ENCODE measurements around the gene MYL2.

Gene MYL2

GRCh38 chr12:110930348-110931314 lies 10.3 kb upstream of the MYL2 start:
- DNase-seq (ENCODE audit: low read depth): no peak

- no peak for DNase-seq (ENCODE audit: low read depth)
These were observed 9.4 kb upstream of the MYL2 start for GRCh38 chr12:110929818-110930217.

DNA sequence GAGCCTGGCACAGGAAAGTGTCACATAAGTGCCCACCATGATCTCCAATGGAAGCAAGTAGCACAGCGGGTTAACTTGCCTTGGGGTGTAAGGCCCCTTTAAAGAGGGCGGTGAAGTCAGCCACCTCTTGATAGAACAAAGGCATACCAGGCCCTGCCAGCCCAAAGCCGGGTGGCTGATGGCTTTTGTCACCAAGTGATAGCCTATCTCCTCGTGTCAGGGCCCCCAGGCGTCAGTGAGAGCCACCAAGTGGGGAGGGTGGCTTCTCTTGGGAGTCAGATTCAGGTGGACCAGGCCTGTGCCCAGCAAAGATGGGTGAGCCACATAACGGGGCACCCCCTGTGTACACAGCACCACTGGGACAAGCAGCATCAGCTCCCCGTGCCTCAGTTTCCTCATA lies 8.3 kb upstream of the MYL2 start:
- DNase-seq (ENCODE audit: low read depth): no peak

DNA sequence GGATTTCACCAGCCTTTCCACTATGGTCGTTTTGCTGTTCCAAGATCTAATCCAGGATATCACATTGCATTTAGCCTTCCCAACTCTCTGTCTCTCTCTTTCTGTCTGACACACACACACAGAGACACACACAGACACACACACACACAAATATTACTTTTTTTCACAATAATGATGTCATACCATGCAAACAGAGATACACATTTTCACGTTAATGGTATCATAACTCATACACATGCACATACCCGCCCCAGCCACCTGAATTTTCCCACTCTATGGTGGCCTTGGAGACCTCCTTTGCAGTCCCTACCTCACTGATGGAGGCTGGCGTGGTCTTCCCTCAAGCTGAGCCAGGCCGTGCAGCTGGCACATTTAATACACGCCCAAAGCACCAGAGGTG lies 7.2 kb upstream of the MYL2 start:
- no peak for DNase-seq (ENCODE audit: low read depth)

- DNase-seq (ENCODE audit: low read depth): no peak
These were observed 3.4 kb upstream of the MYL2 start for GRCh38 chr12:110923692-110924334.

GRCh38 chr12:110923192-110923591 lies 2.8 kb upstream of the MYL2 start:
- no peak for DNase-seq (ENCODE audit: low read depth)

DNA sequence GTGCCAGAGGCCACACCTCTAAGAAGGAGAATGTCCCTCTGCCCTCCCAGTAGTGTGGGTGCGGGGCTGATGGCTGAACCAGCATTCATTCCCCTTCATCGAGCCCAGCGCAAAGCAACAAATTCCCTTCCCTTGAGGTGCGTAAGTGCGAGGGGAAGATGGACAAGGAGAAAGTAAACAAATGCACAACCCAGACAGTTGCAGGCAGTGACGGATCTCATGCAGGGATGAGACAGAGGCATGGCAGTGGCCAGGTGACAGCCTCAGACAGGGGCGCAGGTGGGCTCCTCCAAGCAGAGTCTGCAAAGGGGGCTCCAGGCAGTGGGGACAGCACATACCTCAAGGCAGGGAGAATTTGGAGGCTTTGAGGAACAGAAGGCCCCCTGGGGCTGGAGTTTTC lies 2.3 kb upstream of the MYL2 start:
- DNase-seq (ENCODE audit: low read depth): no peak

DNA sequence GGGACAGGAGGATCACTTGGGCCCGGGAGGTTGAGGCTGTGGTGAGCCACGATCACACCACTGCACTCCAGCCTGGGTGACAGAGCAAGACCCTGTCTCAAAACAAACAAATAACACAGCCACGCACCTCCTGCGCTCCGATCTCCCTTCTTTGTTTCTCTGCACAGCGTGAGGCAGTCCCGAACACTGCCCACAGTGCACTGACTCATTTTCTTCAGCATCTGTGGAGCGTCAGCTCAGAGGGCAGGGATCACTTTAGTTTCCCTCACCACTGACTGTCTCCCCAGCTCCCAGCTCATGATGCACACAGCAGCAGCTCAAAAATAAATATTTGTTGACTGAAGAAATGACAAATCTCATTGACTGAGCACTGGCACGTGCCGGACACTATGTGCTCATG lies 883 bp upstream of the MYL2 start:
- no peak for DNase-seq (ENCODE audit: low read depth)

- DNase-seq (ENCODE audit: low read depth): no peak
These were observed 659 bp downstream of the MYL2 start for GRCh38 chr12:110919720-110920119.

GRCh38 chr12:110917961-110918360 lies 2.4 kb downstream of the MYL2 start:
- DNase-seq (ENCODE audit: low read depth): no peak

DNA sequence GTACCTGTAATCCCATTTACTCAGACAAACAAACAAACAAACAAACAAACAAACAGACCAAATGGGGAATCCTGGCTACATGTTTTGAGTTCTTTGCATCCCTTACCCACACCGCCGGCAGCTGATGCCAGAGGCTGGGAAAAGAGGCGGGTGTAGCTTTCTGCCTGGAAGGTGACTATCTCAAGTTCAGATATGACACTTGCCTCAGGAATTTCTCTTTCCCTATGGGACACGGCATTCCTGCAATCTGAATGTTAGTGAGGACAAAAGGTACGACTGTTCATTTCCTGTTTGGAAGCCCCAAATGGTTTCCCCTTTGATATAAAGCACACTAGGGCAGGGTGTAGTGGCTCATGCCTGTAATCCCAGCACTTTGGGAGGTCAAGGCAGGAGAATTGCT lies 2.9 kb downstream of the MYL2 start:
- no peak for DNase-seq (ENCODE audit: low read depth)

- no peak for DNase-seq (ENCODE audit: low read depth)
These were observed 4.0 kb downstream of the MYL2 start for GRCh38 chr12:110916295-110916875.

DNA sequence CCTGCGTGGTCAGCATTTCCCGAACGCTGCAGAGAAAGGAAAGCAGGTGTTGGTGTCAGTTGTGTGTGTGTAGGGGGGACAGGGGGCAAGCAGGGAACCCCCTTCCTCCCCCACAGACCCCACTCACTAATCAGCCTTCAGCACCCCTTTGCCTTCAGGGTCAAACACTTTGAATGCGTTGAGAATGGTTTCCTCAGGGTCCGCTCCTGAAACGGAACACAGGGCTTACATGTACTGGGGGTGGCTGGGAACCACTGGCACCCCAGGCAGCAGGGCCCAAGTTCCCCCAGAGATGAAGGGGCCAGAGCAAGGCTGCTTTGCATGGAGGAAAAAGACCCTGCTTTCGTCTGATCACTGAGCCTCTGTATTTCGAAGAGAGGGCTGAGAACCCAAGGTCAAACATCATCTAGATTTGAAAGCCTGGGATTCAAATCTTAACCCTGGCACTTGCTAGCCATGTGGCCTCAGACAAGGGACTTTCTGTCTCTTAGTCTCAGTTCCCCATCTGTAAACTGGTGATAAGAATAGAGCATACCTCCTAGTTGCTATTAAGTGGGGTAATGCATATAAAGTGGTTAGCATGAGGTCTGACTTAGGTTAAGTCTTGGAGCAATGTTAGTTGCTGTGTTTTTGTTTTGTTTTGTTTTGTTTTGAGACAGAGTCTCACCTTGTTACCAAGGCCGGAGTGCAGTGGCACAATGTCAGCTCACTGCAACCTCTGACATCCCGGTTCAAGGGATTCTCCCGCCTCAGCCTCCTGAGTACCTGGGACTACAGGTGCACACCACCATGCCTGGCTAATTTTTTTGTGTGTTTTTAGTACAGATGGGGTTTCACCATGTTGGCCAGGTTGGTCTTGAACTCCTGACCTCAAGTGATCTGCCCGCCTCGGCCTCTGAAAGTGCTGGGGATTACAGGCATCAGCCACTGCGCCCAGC lies 7.0 kb downstream of the MYL2 start:
- DNase-seq (ENCODE audit: low read depth): no peak

GRCh38 chr12:110912263-110912662 lies 8.1 kb downstream of the MYL2 start:
- DNase-seq (ENCODE audit: low read depth): no peak

- DNase-seq (ENCODE audit: low read depth): no peak
These were observed 11.8 kb downstream of the MYL2 start for GRCh38 chr12:110908377-110909152.

- no peak for DNase-seq (ENCODE audit: low read depth)
These were observed 12.8 kb downstream of the MYL2 start for GRCh38 chr12:110907583-110907982.

DNA sequence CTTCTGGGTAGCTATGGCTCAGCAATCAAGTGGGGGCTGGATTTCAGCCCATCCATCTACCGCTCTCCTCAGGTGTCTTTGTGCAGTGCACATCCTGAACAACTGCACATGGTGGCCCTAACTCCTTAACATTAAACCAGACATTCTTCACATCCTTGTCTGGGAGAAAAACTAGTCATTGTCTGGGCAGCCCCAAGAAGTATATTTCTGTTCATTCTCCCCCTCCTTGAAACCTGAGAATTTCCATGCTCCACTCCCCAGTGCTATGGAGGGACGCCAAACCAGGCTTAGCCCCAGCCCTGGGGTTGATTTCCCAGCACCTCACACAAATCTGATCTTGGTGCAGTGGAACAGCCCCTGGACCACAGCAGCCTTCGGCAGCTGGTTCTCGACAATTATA lies 13.4 kb downstream of the MYL2 start:
- DNase-seq (ENCODE audit: low read depth): no peak

GRCh38 chr12:110906516-110906915 lies 13.9 kb downstream of the MYL2 start:
- DNase-seq (ENCODE audit: low read depth): no peak

DNA sequence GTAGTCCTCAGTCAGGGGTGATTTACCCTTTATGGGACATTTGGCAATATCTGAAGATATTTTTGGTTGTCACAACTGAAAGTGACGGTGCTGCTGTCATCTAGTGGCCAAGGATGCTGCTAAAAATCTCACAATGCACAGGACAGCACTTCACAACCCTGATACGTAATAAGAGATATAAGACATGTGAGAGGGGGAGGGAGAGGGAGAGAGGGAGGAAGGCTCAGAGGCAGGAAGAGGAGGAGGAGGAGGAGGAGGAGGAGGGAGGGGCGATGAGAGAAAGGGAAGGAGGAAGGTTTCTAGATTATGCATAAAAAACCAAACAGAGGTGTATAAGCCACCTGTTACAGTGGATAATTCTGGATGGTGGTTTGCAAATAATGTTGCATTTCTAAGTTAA lies 14.3 kb downstream of the MYL2 start:
- DNase-seq (ENCODE audit: low read depth): no peak

DNA sequence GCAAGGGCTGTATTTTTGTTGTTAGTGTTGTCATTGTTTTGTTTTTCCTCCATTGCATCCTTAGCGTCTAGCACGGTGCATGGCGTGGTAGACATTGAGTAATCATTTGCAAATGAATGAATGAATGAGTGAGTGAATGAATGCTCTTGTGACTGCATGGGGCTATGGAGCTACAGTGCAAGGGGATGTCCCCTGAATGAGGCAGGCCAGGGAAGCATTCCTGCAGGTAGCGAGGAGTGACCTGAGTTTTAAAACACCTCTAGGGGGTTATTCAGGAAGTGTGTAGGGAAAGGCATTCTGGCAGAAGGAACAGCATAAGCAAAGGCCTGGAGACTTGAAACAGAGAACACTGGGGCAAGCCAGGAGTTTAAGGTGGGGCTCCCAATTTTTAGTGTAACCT lies 16.9 kb downstream of the MYL2 start:
- DNase-seq (ENCODE audit: low read depth): no peak

DNA sequence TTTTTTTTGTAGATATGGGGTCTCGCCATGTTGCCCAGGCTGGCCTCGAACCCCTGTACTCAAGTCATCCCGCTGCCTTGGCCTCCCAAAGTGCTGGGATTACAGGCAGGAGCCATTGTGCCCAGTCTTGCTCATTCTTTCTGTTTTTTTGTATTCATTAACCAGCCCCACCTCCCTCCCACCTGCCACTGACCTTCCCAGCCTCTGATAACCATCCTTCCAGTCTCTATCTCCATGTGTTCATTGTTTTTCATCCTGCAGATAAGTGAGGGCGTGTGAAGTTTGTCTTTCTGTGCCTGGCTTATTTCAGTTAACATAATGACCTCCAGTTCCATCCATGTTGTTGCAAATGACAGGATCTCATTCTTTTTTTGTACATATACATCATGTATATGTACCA lies 19.0 kb downstream of the MYL2 start:
- DNase-seq (ENCODE audit: low read depth): no peak
